Loucy (cell line): Measurements from ENCODE around the gene GPX3.

Experiments used
- H2AFZ ChIP-seq: fragments of 200-600 bp; sonication (generic); 2 replicates; pipeline ENCODE4 v1.6.0; 2016; ENCODE audit warnings: antibody characterized with exemption, mild to moderate bottlenecking, low read length, moderate library complexity
- H3F3A ChIP-seq: fragments of 200-600 bp; 2 replicates; pipeline ENCODE4 v1.6.0; 2016; ENCODE audit warnings: antibody characterized with exemption, low read depth, mild to moderate bottlenecking
- H3K27me3 ChIP-seq: fragments of 200-600 bp; sonication (generic); 2 replicates; pipeline ENCODE4 v1.6.1; 2014; ENCODE audit warnings: low read length, mild to moderate bottlenecking; ENCODE audit not compliant: insufficient read depth, poor library complexity, severe bottlenecking
- H3K36me3 ChIP-seq: fragments of 200-600 bp; sonication (generic); 2 replicates; pipeline ENCODE4 v1.6.1; 2016; ENCODE audit warnings: low read length; ENCODE audit not compliant: insufficient read depth
- H3K4me1 ChIP-seq: fragments of 200-600 bp; sonication (generic); 2 replicates; pipeline ENCODE4 v1.5.1; 2014; ENCODE audit warnings: low read length, mild to moderate bottlenecking; ENCODE audit not compliant: insufficient read depth, poor library complexity, severe bottlenecking
- H3K4me2 ChIP-seq: fragments of 200-600 bp; sonication (generic); 2 replicates; pipeline ENCODE4 v1.6.0; 2014; ENCODE audit warnings: antibody characterized with exemption, low read length, low read depth, mild to moderate bottlenecking; ENCODE audit not compliant: poor library complexity, severe bottlenecking
- H3K4me3 ChIP-seq: fragments of 200-600 bp; sonication (generic); 2 replicates; pipeline ENCODE4 v1.5.1; 2014; ENCODE audit warnings: low read length, mild to moderate bottlenecking, mixed read lengths; ENCODE audit not compliant: poor library complexity, severe bottlenecking
- H3K79me2 ChIP-seq: fragments of 200-600 bp; sonication (generic); 2 replicates; pipeline ENCODE4 v1.6.1; 2014; ENCODE audit warnings: low read length; ENCODE audit not compliant: insufficient read depth
- H3K9ac ChIP-seq: fragments of 200-600 bp; sonication (generic); 2 replicates; pipeline ENCODE4 v1.6.0; 2014; ENCODE audit warnings: mild to moderate bottlenecking, low read depth, low read length, moderate library complexity; ENCODE audit not compliant: poor library complexity, severe bottlenecking
- H3K9me2 ChIP-seq: fragments of 200-600 bp; sonication (generic); replicated peaks from 2 replicates; pipeline ENCODE4 v1.6.1; 2016; ENCODE audit warnings: low read depth, low read length, mixed read lengths
- H3K9me3 ChIP-seq: fragments of 200-600 bp; sonication (generic); 2 replicates; pipeline ENCODE4 v1.6.1; 2014; ENCODE audit warnings: mild to moderate bottlenecking, antibody characterized with exemption, low read length, low read depth; ENCODE audit not compliant: insufficient read depth
- H4K20me1 ChIP-seq: fragments of 200-600 bp; sonication (generic); 2 replicates; pipeline ENCODE4 v1.6.0; 2014; ENCODE audit warnings: antibody characterized with exemption, low read length, mild to moderate bottlenecking; ENCODE audit not compliant: insufficient read depth, poor library complexity, severe bottlenecking
- CTCF ChIP-seq: fragments of 200-600 bp; sonication (generic); conservative IDR thresholded peaks from 2 replicates; pipeline ENCODE4 v1.5.1; 2014; ENCODE audit warnings: mild to moderate bottlenecking, antibody characterized with exemption, low read length
- EZH2phosphoT487 ChIP-seq: fragments of 200-600 bp; IDR thresholded peaks from 2 replicates; pipeline ENCODE4 v1.6.1; 2018; ENCODE audit warnings: antibody characterized with exemption, mild to moderate bottlenecking, moderate library complexity, borderline replicate concordance

Gene GPX3

GRCh38 chr5:151012862-151013261, 7.5 kb upstream of the GPX3 start:
- Histone ChIP-seq H4K20me1 (no peaks in the 10 kb centered on the region), H3K36me3 (no peaks in the 10 kb centered on the region), H3F3A (no peaks in the 10 kb centered on the region), H3K27me3 (no peaks in the 10 kb centered on the region), H3K4me2 (no peak overlapping the region), H3K9ac (no peak overlapping the region), H3K79me2 (no peaks in the 10 kb centered on the region), H3K4me3 (no peak overlapping the region), H3K9me3 (no peaks in the 10 kb centered on the region), H3K4me1 (no peaks in the 10 kb centered on the region), H2AFZ (no peak overlapping the region), H3K9me2 (no peaks in the 10 kb centered on the region)
- TF ChIP-seq EZH2phosphoT487 (no peak), CTCF (no peak)

- Histone ChIP-seq H3K79me2 (no peaks in the 10 kb centered on the region), H4K20me1 (no peaks in the 10 kb centered on the region), H3K4me1 (peaks cover 6% of the 10 kb centered on the region), H3K27me3 (no peaks in the 10 kb centered on the region), H3F3A (no peaks in the 10 kb centered on the region), H2AFZ (no peak overlapping the region), H3K9me2 (no peaks in the 10 kb centered on the region), H3K36me3 (no peaks in the 10 kb centered on the region), H3K9me3 (no peaks in the 10 kb centered on the region), H3K4me2 (no peak overlapping the region), H3K4me3 (no peak overlapping the region), H3K9ac (no peak overlapping the region)
- TF ChIP-seq CTCF (no peak), EZH2phosphoT487 (no peak)
These were observed 5.6 kb upstream of the GPX3 start for GRCh38 chr5:151014680-151015343.

GRCh38 chr5:151015974-151016587, 4.3 kb upstream of the GPX3 start:
- Histone ChIP-seq H3K9me2 (no peaks in the 10 kb centered on the region), H3K27me3 (no peaks in the 10 kb centered on the region)

More at GRCh38 chr5:151015974-151016587, 4.3 kb upstream of the GPX3 start:
- no peak overlapping the region for H3K4me3 ChIP-seq
- H3K9me3 ChIP-seq: no peaks in the 10 kb centered on the region
- no peak for TF ChIP-seq EZH2phosphoT487
- no peak for TF ChIP-seq CTCF
- no peaks in the 10 kb centered on the region for H3K36me3 ChIP-seq
- H2AFZ ChIP-seq: no peak overlapping the region
- no peak overlapping the region for H3K9ac ChIP-seq
- no peaks in the 10 kb centered on the region for H3F3A ChIP-seq
- no peaks in the 10 kb centered on the region for H4K20me1 ChIP-seq
- H3K4me1 ChIP-seq: peaks cover 6% of the 10 kb centered on the region
- H3K4me2 ChIP-seq: no peak overlapping the region
- no peaks in the 10 kb centered on the region for H3K79me2 ChIP-seq
